ENCODE measurements around the gene ARHGAP31.

DNA sequence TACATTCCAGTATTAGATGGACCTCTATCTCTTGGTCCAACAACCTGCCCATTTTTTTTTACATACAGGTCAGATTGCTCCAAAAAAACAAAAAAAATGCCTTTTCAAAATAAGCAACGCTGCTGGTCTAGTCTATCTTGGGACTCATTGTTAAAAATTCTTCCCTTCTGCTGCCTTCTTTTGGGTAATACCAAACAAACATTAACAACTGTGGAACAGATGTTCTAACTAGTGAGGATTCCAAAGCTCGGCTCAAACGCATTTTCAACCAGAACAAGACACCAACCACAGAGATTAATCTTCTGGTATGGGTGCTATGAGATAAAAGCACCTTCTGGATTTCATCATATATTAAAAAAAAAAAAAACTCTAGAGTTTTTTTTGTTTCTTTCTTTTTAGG is 24.7 kb downstream of the ARHGAP31 start:
- no peak for TF ChIP-seq ARNT (IDR thresholded peaks at IDR 0.05)
- no peak for TF ChIP-seq SP1 (IDR thresholded peaks at IDR 0.05)
- TF ChIP-seq FOXM1 (IDR thresholded peaks at IDR 0.05; ENCODE audit: borderline replicate concordance): no peak
- TF ChIP-seq NFRKB (IDR thresholded peaks at IDR 0.05): no peak
- TF ChIP-seq, protein P1, sequence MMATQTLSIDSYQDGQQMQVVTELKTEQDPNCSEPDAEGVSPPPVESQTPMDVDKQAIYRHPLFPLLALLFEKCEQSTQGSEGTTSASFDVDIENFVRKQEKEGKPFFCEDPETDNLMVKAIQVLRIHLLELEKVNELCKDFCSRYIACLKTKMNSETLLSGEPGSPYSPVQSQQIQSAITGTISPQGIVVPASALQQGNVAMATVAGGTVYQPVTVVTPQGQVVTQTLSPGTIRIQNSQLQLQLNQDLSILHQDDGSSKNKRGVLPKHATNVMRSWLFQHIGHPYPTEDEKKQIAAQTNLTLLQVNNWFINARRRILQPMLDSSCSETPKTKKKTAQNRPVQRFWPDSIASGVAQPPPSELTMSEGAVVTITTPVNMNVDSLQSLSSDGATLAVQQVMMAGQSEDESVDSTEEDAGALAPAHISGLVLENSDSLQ (IDR thresholded peaks at IDR 0.05): no peak
- no peak for TF ChIP-seq LEF1 (IDR thresholded peaks at IDR 0.05; ENCODE audit: borderline replicate concordance)
- no peak for TF ChIP-seq ELF4 (IDR thresholded peaks at IDR 0.05)
- no peak for TF ChIP-seq BHLHE40 (IDR thresholded peaks at IDR 0.05; ENCODE audit: borderline replicate concordance)
- TF ChIP-seq TARDBP (IDR thresholded peaks at IDR 0.05): no peak
- TF ChIP-seq SUZ12 (IDR thresholded peaks at IDR 0.05): no peak
- no peak for TF ChIP-seq CTBP1 (IDR thresholded peaks at IDR 0.05; ENCODE audit: borderline replicate concordance)

Data from HEK293T (cell line).